Esophagus muscularis mucosa (tissue), 4 donors: ENCODE results near the gene NSRP1. TPM values are rescaled to one million over a fixed set of nuclear protein-coding genes. Genes with fewer than 3 reads are reported as not detected.

Source experiments
- DNase-seq: peaks from one replicate; pipeline ENCODE4 v3.0.0-alpha.2; 2017; ENCODE audit errors: extremely low spot score
- H3K27ac ChIP-seq, 4 donors: fragments of 200-600 bp; sonication (generic); replicated peaks in 1 of 4; 1 replicate in 3 of 4; 2 replicates in 1 of 4; pipeline ENCODE4 v1.5.1; 2016 to 2019; ENCODE audit warnings: mild to moderate bottlenecking in 1 of 4
- H3K27me3 ChIP-seq, 4 donors: fragments of 200-600 bp; sonication (generic); one replicate each; pipeline versions ENCODE4 v1.5.1 to v1.6.0; 2016 to 2019
- H3K36me3 ChIP-seq, 4 donors: fragments of 200-600 bp; sonication (generic); one replicate each; pipeline ENCODE4 v1.5.1; 2016 to 2019
- H3K4me1 ChIP-seq, 4 donors: fragments of 200-600 bp; sonication (generic); one replicate each; pipeline ENCODE4 v1.5.1; 2016 to 2019
- H3K4me3 ChIP-seq, 4 donors: fragments of 200-600 bp; sonication (generic); 1 replicate in 2 of 4; 2 replicates in 2 of 4; pipeline ENCODE4 v1.5.1; 2016 to 2019; ENCODE audit warnings: mild to moderate bottlenecking in 4 of 4, moderate library complexity in 1 of 4
- H3K9me3 ChIP-seq, 4 donors: fragments of 200-600 bp; sonication (generic); 1 replicate in 3 of 4; 2 replicates in 1 of 4; pipeline ENCODE4 v1.5.1; 2016 to 2019
- CTCF ChIP-seq, 3 experiments: fragments of 200-600 bp in 2 of 3; fragments of 450-650 bp in 1 of 3; sonication (generic) in 2 of 3; IDR thresholded peaks; one replicate each; pipeline ENCODE4 v1.5.1; 2017 to 2019; ENCODE audit warnings: antibody characterized with exemption in 3 of 3, mild to moderate bottlenecking in 2 of 3, moderate library complexity in 1 of 3
- EP300 ChIP-seq: sonication (generic); formaldehyde crosslinking; IDR thresholded peaks from one replicate; pipeline ENCODE4 v1.6.1; 2017; ENCODE audit warnings: antibody characterized with exemption
- POLR2A ChIP-seq: fragments of 450-650 bp; IDR thresholded peaks from one replicate; pipeline ENCODE4 v1.6.1; 2017; ENCODE audit warnings: antibody characterized with exemption, moderate library complexity, mild to moderate bottlenecking, low read depth
- POLR2AphosphoS5 ChIP-seq, 2 donors: sonication (generic); formaldehyde crosslinking; IDR thresholded peaks; one replicate each; pipeline ENCODE4 v1.6.1; 2017; ENCODE audit warnings: antibody characterized with exemption in 2 of 2
- WGBS: methylation state at CpG from one replicate; pipeline ENCODE4 v1.1.5; 2018; 5-methylcytosine and 5-hydroxymethylcytosine counted together
- intact Hi-C: fragments of 100-400 bp; cut with DNase I; formaldehyde crosslinking; loops from one replicate; pipeline ENCODE4 v1.15.1; 2023
- total RNA-seq, 4 donors: library from RNA; depleted of rRNA; stranded (reverse); fragments of >200 nt; gene quantifications; one replicate each; pipeline versions ENCODE4 v1.1.0 to v1.2.1, GENCODE V29; 2016

Gene NSRP1
- total RNA-seq, 4 donors from 2014 or later: 20.0 to 38.6 (median 30.3) TPM

- H3K9me3 ChIP-seq: no peaks in the 10 kb centered on the region
- H3K4me3 ChIP-seq: no peak overlapping the region
- no peaks in the 10 kb centered on the region for H3K36me3 ChIP-seq
- TF ChIP-seq POLR2A: no peak
- TF ChIP-seq POLR2AphosphoS5 (IDR thresholded peaks at IDR 0.05): no peak
- TF ChIP-seq EP300: no peak
- TF ChIP-seq CTCF (IDR thresholded peaks at IDR 0.05): no peak
- no peak for DNase-seq
- H3K27me3 ChIP-seq: peaks cover 0 to 11% (median 0%) of the 10 kb centered on the region in 4 donors
- H3K4me1 ChIP-seq: no peaks in the 10 kb centered on the region
- WGBS: 84% methylated on average over 12 of the region's 13 CpGs
- H3K27ac ChIP-seq: no peak overlapping the region
- intact Hi-C loops: no loop called here
Observed at GRCh38 chr17:30222721-30223175, 106.1 kb downstream of the NSRP1 start.

- TF ChIP-seq POLR2AphosphoS5 (IDR thresholded peaks at IDR 0.05): no peak
- no peak for TF ChIP-seq CTCF (IDR thresholded peaks at IDR 0.05)
- TF ChIP-seq POLR2A: no peak
- TF ChIP-seq EP300: no peak
- DNase-seq: no peak
Observed at GRCh38 chr17:30224419-30224960, 107.9 kb downstream of the NSRP1 start.

GRCh38 chr17:30225112-30225511 lies 108.5 kb downstream of the NSRP1 start:
- H3K4me1 ChIP-seq: no peaks in the 10 kb centered on the region
- peaks cover 0 to 26% (median 0%) of the 10 kb centered on the region in 4 donors for H3K27me3 ChIP-seq
- H3K4me3 ChIP-seq: no peak overlapping the region
- no peak overlapping the region for H3K27ac ChIP-seq
- no peaks in the 10 kb centered on the region for H3K9me3 ChIP-seq
- TF ChIP-seq POLR2AphosphoS5 (IDR thresholded peaks at IDR 0.05) (no peak), CTCF (IDR thresholded peaks at IDR 0.05) (no peak), EP300 (no peak), POLR2A (no peak)
- no peak for DNase-seq
- H3K36me3 ChIP-seq: no peaks in the 10 kb centered on the region
- intact Hi-C loops: no loop called here
- 94% methylated on average over 3 of the region's 3 CpGs for WGBS

More at GRCh38 chr17:30224419-30224960, 107.9 kb downstream of the NSRP1 start:
- Histone ChIP-seq H3K4me1 (no peaks in the 10 kb centered on the region), H3K4me3 (no peak overlapping the region), H3K36me3 (no peaks in the 10 kb centered on the region), H3K27ac (no peak overlapping the region), H3K9me3 (no peaks in the 10 kb centered on the region), H3K27me3 (peaks cover 0 to 22% (median 0%) of the 10 kb centered on the region in 4 donors)
- intact Hi-C loops: no loop called here
- WGBS: 86% methylated on average over 8 of the region's 8 CpGs

GRCh38 chr17:30225919-30226553 lies 109.4 kb downstream of the NSRP1 start:
- Histone ChIP-seq H3K9me3 (no peaks in the 10 kb centered on the region), H3K4me3 (no peak overlapping the region), H3K36me3 (no peaks in the 10 kb centered on the region), H3K4me1 (no peaks in the 10 kb centered on the region), H3K27ac (no peak overlapping the region), H3K27me3 (peaks cover 0 to 26% (median 0%) of the 10 kb centered on the region in 4 donors)
- WGBS: 83% methylated on average over 15 of the region's 15 CpGs
- intact Hi-C loops: no loop called here
- DNase-seq: no peak
- TF ChIP-seq EP300: no peak

- no peaks in the 10 kb centered on the region for H3K36me3 ChIP-seq
- no peaks in the 10 kb centered on the region for H3K9me3 ChIP-seq
- peaks cover 0 to 26% (median 0%) of the 10 kb centered on the region in 4 donors for H3K27me3 ChIP-seq
- no peaks in the 10 kb centered on the region for H3K4me1 ChIP-seq
- H3K27ac ChIP-seq: no peak overlapping the region
- no peak for DNase-seq
- WGBS: 78% methylated on average over 10 of the region's 10 CpGs
- intact Hi-C loops: no loop called here
- no peak overlapping the region for H3K4me3 ChIP-seq
- TF ChIP-seq EP300: no peak
- no peak for TF ChIP-seq CTCF (IDR thresholded peaks at IDR 0.05)
- no peak for TF ChIP-seq POLR2AphosphoS5 (IDR thresholded peaks at IDR 0.05)
- no peak for TF ChIP-seq POLR2A
Observed at GRCh38 chr17:30226878-30227277, 110.3 kb downstream of the NSRP1 start.
